Left forelimb (tissue), 1 donor: ENCODE results near the gene PTPRN2.
A peak's percentile ranks its signal among the peaks of the same experiment; 100 is the strongest.
"Not testable (repeated sequence)": the region's sequence is repeated elsewhere in the genome, so short reads cannot be mapped to it uniquely, and the experiment has no call there.

Experiments
- DNase-seq: peaks from one replicate; pipeline ENCODE4 v3.0.0-alpha.2; 2018; ENCODE audit warnings: low spot score

PTPRN2 gene

GRCh38 chr7:157666530-157667040 lies 921.0 kb downstream of the PTPRN2 start:
- no peak for DNase-seq

GRCh38 chr7:157665634-157665988 lies 922.0 kb downstream of the PTPRN2 start:
- not testable (repeated sequence) for DNase-seq

- no peak for DNase-seq
These were observed 922.6 kb downstream of the PTPRN2 start for GRCh38 chr7:157664871-157665633.

- DNase-seq = no peak
These were observed 923.6 kb downstream of the PTPRN2 start for GRCh38 chr7:157664034-157664433.

- DNase-seq = no peak
These were observed 924.5 kb downstream of the PTPRN2 start for GRCh38 chr7:157662981-157663716.

GRCh38 chr7:157662110-157662791 lies 925.4 kb downstream of the PTPRN2 start:
- DNase-seq = no peak

GRCh38 chr7:157661611-157661975 lies 926.0 kb downstream of the PTPRN2 start:
- no peak for DNase-seq

- no peak for DNase-seq
These were observed 926.5 kb downstream of the PTPRN2 start for GRCh38 chr7:157660971-157661610.

GRCh38 chr7:157658851-157659412 lies 928.7 kb downstream of the PTPRN2 start:
- DNase-seq = no peak

GRCh38 chr7:157657741-157658740 lies 929.6 kb downstream of the PTPRN2 start:
- no peak for DNase-seq

GRCh38 chr7:157656195-157656769 lies 931.3 kb downstream of the PTPRN2 start:
- DNase-seq = peak; percentile 48

- peak; percentile 41 for DNase-seq
These were observed 933.3 kb downstream of the PTPRN2 start for GRCh38 chr7:157654350-157654749.

GRCh38 chr7:157653827-157654207 lies 933.8 kb downstream of the PTPRN2 start:
- no peak for DNase-seq

GRCh38 chr7:157652954-157653826 lies 934.4 kb downstream of the PTPRN2 start:
- DNase-seq = no peak

GRCh38 chr7:157652161-157652953 lies 935.3 kb downstream of the PTPRN2 start:
- no peak for DNase-seq

GRCh38 chr7:157651366-157652160 lies 936.1 kb downstream of the PTPRN2 start:
- no peak for DNase-seq

- no peak for DNase-seq
These were observed 936.8 kb downstream of the PTPRN2 start for GRCh38 chr7:157650801-157651200.
